Measurements from ENCODE around the gene GINS1.

DNA sequence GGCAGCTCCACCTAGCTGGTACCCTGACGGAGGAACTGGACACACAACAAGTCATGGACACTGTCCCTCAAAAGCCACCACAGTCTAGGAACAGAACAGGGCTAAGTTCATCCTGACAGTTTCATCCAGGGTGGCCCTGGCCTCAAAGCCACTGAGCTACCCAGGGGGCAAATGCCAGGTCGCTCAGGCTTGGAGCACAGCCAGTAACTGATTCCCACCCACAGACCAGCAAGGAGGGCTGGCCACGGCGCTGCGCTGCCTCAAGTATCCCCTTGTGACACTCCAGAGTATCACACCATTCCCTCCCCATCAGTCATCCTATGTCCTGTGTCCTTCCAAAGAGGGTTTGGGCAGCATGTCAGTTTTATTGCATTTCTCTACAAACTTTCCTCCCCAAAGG lies 72.2 kb downstream of the GINS1 start:
- TF ChIP-seq, protein P1, sequence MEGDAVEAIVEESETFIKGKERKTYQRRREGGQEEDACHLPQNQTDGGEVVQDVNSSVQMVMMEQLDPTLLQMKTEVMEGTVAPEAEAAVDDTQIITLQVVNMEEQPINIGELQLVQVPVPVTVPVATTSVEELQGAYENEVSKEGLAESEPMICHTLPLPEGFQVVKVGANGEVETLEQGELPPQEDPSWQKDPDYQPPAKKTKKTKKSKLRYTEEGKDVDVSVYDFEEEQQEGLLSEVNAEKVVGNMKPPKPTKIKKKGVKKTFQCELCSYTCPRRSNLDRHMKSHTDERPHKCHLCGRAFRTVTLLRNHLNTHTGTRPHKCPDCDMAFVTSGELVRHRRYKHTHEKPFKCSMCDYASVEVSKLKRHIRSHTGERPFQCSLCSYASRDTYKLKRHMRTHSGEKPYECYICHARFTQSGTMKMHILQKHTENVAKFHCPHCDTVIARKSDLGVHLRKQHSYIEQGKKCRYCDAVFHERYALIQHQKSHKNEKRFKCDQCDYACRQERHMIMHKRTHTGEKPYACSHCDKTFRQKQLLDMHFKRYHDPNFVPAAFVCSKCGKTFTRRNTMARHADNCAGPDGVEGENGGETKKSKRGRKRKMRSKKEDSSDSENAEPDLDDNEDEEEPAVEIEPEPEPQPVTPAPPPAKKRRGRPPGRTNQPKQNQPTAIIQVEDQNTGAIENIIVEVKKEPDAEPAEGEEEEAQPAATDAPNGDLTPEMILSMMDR (IDR thresholded peaks at IDR 0.05) = no peak
- no peak for TF ChIP-seq POLR2A (IDR thresholded peaks at IDR 0.05)

All from stomach (tissue), 4 donors.